SW480 (cell line): ENCODE measurements around the gene HSD11B2.

Experiments used
- DNase-seq: peaks from one replicate; pipeline ENCODE4 v3.0.0-alpha.2; 2016; ENCODE audit warnings: low spot score

HSD11B2 gene

GRCh38 chr16:67435758-67436164 lies 4.8 kb downstream of the HSD11B2 start:
- no peak for DNase-seq

GRCh38 chr16:67436640-67437193 lies 5.8 kb downstream of the HSD11B2 start:
- no peak for DNase-seq

- no peak for DNase-seq
Observed at GRCh38 chr16:67437513-67437912, 6.6 kb downstream of the HSD11B2 start.

GRCh38 chr16:67438098-67438791 lies 7.3 kb downstream of the HSD11B2 start:
- no peak for DNase-seq

- no peak for DNase-seq
Observed at GRCh38 chr16:67438824-67439393, 8.0 kb downstream of the HSD11B2 start.

GRCh38 chr16:67441271-67441753 lies 10.4 kb downstream of the HSD11B2 start:
- DNase-seq, result peak; percentile 76

GRCh38 chr16:67441907-67442306 lies 11.0 kb downstream of the HSD11B2 start:
- DNase-seq, result no peak

- no peak for DNase-seq
Observed at GRCh38 chr16:67442581-67443255, 11.8 kb downstream of the HSD11B2 start.

- no peak for DNase-seq
Observed at GRCh38 chr16:67443265-67443664, 12.3 kb downstream of the HSD11B2 start.

- DNase-seq, result no peak
Observed at GRCh38 chr16:67444259-67445125, 13.6 kb downstream of the HSD11B2 start.

GRCh38 chr16:67445126-67445426 lies 14.2 kb downstream of the HSD11B2 start:
- DNase-seq, result no peak

- DNase-seq, result no peak
Observed at GRCh38 chr16:67445441-67445912, 14.6 kb downstream of the HSD11B2 start.

GRCh38 chr16:67445913-67446907 lies 15.3 kb downstream of the HSD11B2 start:
- no peak for DNase-seq

GRCh38 chr16:67446968-67447507 lies 16.1 kb downstream of the HSD11B2 start:
- no peak for DNase-seq

- no peak for DNase-seq
Observed at GRCh38 chr16:67447508-67448076, 16.7 kb downstream of the HSD11B2 start.

- DNase-seq, result no peak
Observed at GRCh38 chr16:67448580-67448979, 17.7 kb downstream of the HSD11B2 start.

GRCh38 chr16:67449336-67449735 lies 18.4 kb downstream of the HSD11B2 start:
- DNase-seq, result no peak

- no peak for DNase-seq
Observed at GRCh38 chr16:67449739-67450138, 18.8 kb downstream of the HSD11B2 start.

GRCh38 chr16:67451061-67451703 lies 20.3 kb downstream of the HSD11B2 start:
- no peak for DNase-seq
